HepG2 (cell line): Measurements from ENCODE around the gene CHKA. TPM values are rescaled to one million over a fixed set of nuclear protein-coding genes. Genes with fewer than 3 reads are reported as not detected.

Experiments used
- ADNP ChIP-seq: sonication (generic); formaldehyde crosslinking; IDR thresholded peaks from 2 replicates; pipeline ENCODE4 v1.4.0; 2020; ENCODE audit warnings: missing genetic modification reagents
- ATM ChIP-seq: fragments of 450-650 bp; IDR thresholded peaks from 2 replicates; pipeline ENCODE4 v1.7.1; 2017; ENCODE audit warnings: mild to moderate bottlenecking, borderline replicate concordance
- EED ChIP-seq: sonication (generic); formaldehyde crosslinking; IDR thresholded peaks from 2 replicates; pipeline ENCODE4 v1.5.0; 2020; ENCODE audit warnings: mild to moderate bottlenecking, missing genetic modification reagents
- FOSL1 ChIP-seq: sonication (generic); formaldehyde crosslinking; IDR thresholded peaks from 2 replicates; pipeline ENCODE4 v1.9.0; 2021; ENCODE audit warnings: missing genetic modification reagents, borderline replicate concordance
- HNF4A ChIP-seq: sonication (generic); formaldehyde crosslinking; IDR thresholded peaks from 2 replicates; pipeline ENCODE4 v1.4.0; 2020; ENCODE audit warnings: missing genetic modification reagents
- MAF1 ChIP-seq: sonication (generic); formaldehyde crosslinking; IDR thresholded peaks from 2 replicates; pipeline ENCODE4 v1.5.0; 2020; ENCODE audit warnings: missing genetic modification reagents, borderline replicate concordance
- TEAD2 ChIP-seq: sonication (generic); formaldehyde crosslinking; IDR thresholded peaks from 2 replicates; pipeline ENCODE4 v1.9.0; 2021; ENCODE audit warnings: missing genetic modification reagents
- TOE1 ChIP-seq: sonication (generic); formaldehyde crosslinking; IDR thresholded peaks from 2 replicates; pipeline ENCODE4 v1.4.0; 2020; ENCODE audit warnings: mild to moderate bottlenecking, missing genetic modification reagents
- TP53 ChIP-seq: sonication (generic); formaldehyde crosslinking; conservative IDR thresholded peaks from 2 replicates; pipeline ENCODE4 v1.4.0; 2020; ENCODE audit warnings: missing genetic modification reagents
- ZBTB38 ChIP-seq: sonication (generic); formaldehyde crosslinking; IDR thresholded peaks from 2 replicates; pipeline ENCODE4 v1.5.1; 2020; ENCODE audit warnings: mild to moderate bottlenecking, missing genetic modification reagents
- ZNF335 ChIP-seq: sonication (generic); formaldehyde crosslinking; IDR thresholded peaks from 2 replicates; pipeline ENCODE4 v1.4.0; 2020; ENCODE audit warnings: missing genetic modification reagents
- ZNF672 ChIP-seq: sonication (generic); formaldehyde crosslinking; IDR thresholded peaks from 2 replicates; pipeline ENCODE4 v1.8.1; 2022; ENCODE audit warnings: missing genetic modification reagents
- ZNF841 ChIP-seq: sonication (generic); formaldehyde crosslinking; IDR thresholded peaks from 2 replicates; pipeline ENCODE4 v1.8.1; 2023; ENCODE audit warnings: missing genetic modification reagents, borderline replicate concordance
- polyA plus RNA-seq, 8 experiments: library from polyadenylated mRNA; depleted of rRNA in 3 of 8; stranded (reverse) in 7 of 8; unstranded in 1 of 8; fragments of >200 nt; fragmentation: Illumina TruSeq in 4 of 8; extraction: Trizol in 4 of 8; gene quantifications; 2 replicates each; pipeline versions ENCODE4 v1.2.1 to v1.2.3, GENCODE V29; 2011 to 2016; ENCODE audit warnings: low read depth in 4 of 8, missing spikeins in 1 of 8, mixed read lengths in 1 of 8; ENCODE audit not compliant: insufficient read depth in 1 of 8
- total RNA-seq, 5 experiments: library from RNA; depleted of rRNA; stranded (reverse); fragments of >200 nt; fragmentation: Illumina TruSeq; extraction: Trizol; gene quantifications; 2 replicates each; pipeline ENCODE4 v1.2.3, GENCODE V29; 2016; ENCODE audit warnings: low read depth in 1 of 5
- TF ChIP-seq, protein P1 (sequence below): sonication (generic); formaldehyde crosslinking; conservative IDR thresholded peaks from 2 replicates; pipeline ENCODE4 v1.4.0; 2020; ENCODE audit warnings: mild to moderate bottlenecking, missing genetic modification reagents, moderate library complexity
- TF ChIP-seq, protein P2 (sequence below), 2 experiments: fragments of 450-650 bp in 1 of 2; sonication (generic) in 1 of 2; formaldehyde crosslinking in 1 of 2; IDR thresholded peaks; 2 replicates each; pipeline versions ENCODE4 v1.6.1 to v1.8.0; 2016 to 2022; ENCODE audit warnings: antibody characterized with exemption in 1 of 2, mild to moderate bottlenecking in 1 of 2, missing genetic modification reagents in 1 of 2
- TF ChIP-seq, protein P3 (sequence below): sonication (generic); formaldehyde crosslinking; IDR thresholded peaks from 2 replicates; pipeline ENCODE4 v1.4.0; 2020; ENCODE audit warnings: missing genetic modification reagents

The CHKA gene
- total and polyA plus RNA-seq, 2 of the 13 experiments (the other 11 are each of a cell fraction or from before 2014, with no cell fraction given), result 71.6 to 92.7 TPM

DNA sequence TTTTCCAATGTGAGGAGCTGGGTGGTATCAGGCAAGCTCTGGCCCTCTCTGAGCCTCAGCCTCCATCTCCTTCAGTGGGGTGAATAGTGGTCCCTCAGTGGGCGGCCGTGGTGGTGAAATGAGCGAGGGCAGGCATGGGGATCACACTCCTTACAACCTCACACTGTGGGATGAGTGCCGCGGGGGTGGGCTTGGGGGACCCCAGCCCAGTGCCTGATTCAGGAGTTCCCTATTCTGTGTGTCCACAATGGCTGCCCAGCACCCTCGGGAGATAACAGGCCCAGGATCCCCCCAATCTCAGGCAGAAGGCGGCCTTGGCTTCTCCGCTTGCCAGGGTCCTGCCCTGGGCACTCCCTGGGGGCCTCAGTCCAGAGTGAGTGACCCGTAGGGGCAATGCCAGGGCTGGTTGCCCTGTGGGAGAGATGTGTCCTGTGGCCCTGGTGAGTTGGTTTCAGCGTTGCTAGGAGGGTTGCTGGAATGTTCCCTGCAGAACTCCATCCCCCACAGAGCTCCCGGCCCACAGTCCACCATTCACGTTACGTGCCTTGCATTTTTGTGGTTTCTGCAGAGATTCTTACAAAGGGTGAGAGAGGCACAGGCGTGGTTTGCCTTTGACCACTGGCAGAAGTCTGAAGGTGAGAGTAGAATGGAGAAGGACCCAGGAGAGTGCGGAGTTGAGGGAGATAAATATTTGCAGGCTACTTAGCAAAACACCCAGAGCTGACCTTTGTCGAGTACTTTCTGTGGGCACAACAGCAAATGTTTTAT lies 108.2 kb downstream of the CHKA start (continued):
- TF ChIP-seq, protein P1, sequence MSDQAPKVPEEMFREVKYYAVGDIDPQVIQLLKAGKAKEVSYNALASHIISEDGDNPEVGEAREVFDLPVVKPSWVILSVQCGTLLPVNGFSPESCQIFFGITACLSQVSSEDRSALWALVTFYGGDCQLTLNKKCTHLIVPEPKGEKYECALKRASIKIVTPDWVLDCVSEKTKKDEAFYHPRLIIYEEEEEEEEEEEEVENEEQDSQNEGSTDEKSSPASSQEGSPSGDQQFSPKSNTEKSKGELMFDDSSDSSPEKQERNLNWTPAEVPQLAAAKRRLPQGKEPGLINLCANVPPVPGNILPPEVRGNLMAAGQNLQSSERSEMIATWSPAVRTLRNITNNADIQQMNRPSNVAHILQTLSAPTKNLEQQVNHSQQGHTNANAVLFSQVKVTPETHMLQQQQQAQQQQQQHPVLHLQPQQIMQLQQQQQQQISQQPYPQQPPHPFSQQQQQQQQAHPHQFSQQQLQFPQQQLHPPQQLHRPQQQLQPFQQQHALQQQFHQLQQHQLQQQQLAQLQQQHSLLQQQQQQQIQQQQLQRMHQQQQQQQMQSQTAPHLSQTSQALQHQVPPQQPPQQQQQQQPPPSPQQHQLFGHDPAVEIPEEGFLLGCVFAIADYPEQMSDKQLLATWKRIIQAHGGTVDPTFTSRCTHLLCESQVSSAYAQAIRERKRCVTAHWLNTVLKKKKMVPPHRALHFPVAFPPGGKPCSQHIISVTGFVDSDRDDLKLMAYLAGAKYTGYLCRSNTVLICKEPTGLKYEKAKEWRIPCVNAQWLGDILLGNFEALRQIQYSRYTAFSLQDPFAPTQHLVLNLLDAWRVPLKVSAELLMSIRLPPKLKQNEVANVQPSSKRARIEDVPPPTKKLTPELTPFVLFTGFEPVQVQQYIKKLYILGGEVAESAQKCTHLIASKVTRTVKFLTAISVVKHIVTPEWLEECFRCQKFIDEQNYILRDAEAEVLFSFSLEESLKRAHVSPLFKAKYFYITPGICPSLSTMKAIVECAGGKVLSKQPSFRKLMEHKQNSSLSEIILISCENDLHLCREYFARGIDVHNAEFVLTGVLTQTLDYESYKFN (CRISPR knock-in tag), result peak; percentile 86
- TF ChIP-seq, protein P2, sequence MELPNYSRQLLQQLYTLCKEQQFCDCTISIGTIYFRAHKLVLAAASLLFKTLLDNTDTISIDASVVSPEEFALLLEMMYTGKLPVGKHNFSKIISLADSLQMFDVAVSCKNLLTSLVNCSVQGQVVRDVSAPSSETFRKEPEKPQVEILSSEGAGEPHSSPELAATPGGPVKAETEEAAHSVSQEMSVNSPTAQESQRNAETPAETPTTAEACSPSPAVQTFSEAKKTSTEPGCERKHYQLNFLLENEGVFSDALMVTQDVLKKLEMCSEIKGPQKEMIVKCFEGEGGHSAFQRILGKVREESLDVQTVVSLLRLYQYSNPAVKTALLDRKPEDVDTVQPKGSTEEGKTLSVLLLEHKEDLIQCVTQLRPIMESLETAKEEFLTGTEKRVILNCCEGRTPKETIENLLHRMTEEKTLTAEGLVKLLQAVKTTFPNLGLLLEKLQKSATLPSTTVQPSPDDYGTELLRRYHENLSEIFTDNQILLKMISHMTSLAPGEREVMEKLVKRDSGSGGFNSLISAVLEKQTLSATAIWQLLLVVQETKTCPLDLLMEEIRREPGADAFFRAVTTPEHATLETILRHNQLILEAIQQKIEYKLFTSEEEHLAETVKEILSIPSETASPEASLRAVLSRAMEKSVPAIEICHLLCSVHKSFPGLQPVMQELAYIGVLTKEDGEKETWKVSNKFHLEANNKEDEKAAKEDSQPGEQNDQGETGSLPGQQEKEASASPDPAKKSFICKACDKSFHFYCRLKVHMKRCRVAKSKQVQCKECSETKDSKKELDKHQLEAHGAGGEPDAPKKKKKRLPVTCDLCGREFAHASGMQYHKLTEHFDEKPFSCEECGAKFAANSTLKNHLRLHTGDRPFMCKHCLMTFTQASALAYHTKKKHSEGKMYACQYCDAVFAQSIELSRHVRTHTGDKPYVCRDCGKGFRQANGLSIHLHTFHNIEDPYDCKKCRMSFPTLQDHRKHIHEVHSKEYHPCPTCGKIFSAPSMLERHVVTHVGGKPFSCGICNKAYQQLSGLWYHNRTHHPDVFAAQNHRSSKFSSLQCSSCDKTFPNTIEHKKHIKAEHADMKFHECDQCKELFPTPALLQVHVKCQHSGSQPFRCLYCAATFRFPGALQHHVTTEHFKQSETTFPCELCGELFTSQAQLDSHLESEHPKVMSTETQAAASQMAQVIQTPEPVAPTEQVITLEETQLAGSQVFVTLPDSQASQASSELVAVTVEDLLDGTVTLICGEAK (IDR thresholded peaks at IDR 0.05), result no peak
- TF ChIP-seq, protein P2 (CRISPR knock-in tag; IDR thresholded peaks at IDR 0.05), result no peak
- TF ChIP-seq ZNF672 (CRISPR knock-in tag) (no peak), TP53 (CRISPR knock-in tag) (no peak), EED (CRISPR knock-in tag) (no peak), ZNF841 (CRISPR knock-in tag) (no peak), FOSL1 (CRISPR knock-in tag) (no peak), ADNP (CRISPR knock-in tag) (no peak), TOE1 (CRISPR knock-in tag) (no peak), HNF4A (peak; percentile 73), TEAD2 (CRISPR knock-in tag) (no peak), ATM (no peak), MAF1 (CRISPR knock-in tag) (no peak), ZNF335 (CRISPR knock-in tag) (0 out of 2 replicates have a peak, but pooled peaks have one; percentile 39), ZBTB38 (CRISPR knock-in tag) (no peak)
- TF ChIP-seq, protein P3, sequence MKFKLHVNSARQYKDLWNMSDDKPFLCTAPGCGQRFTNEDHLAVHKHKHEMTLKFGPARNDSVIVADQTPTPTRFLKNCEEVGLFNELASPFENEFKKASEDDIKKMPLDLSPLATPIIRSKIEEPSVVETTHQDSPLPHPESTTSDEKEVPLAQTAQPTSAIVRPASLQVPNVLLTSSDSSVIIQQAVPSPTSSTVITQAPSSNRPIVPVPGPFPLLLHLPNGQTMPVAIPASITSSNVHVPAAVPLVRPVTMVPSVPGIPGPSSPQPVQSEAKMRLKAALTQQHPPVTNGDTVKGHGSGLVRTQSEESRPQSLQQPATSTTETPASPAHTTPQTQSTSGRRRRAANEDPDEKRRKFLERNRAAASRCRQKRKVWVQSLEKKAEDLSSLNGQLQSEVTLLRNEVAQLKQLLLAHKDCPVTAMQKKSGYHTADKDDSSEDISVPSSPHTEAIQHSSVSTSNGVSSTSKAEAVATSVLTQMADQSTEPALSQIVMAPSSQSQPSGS (CRISPR knock-in tag), result no peak
